ENCODE data around the gene SPAG16. TPM values are rescaled to one million over a fixed set of nuclear protein-coding genes. Genes with fewer than 3 reads are reported as not detected.

The SPAG16 gene
- total RNA-seq, 3 donors from 2014 or later: 25.3 to 42.0 (median 41.7) TPM

GRCh38 chr2:213252206-213252605, 32.1 kb upstream of the SPAG16 start:
- Histone ChIP-seq H3K9me3 (no peaks in the 10 kb centered on the region), H3K27me3 (no peaks in the 10 kb centered on the region), H3K4me3 (no peak overlapping the region), H3K36me3 (no peaks in the 10 kb centered on the region), H3K27ac (no peak overlapping the region), H3K4me1 (no peaks in the 10 kb centered on the region)
- DNase-seq (ENCODE audit: low spot score in 2 of 2): no peak
- TF ChIP-seq POLR2AphosphoS5 (IDR thresholded peaks at IDR 0.05) (no peak), POLR2A (IDR thresholded peaks at IDR 0.05) (no peak), CTCF (IDR thresholded peaks at IDR 0.05) (no peak)
- intact Hi-C loops (cut with DNase I; ENCODE audit: low total_unique reads): no loop called here

- DNase-seq (ENCODE audit: low spot score in 2 of 2): no peak
- Histone ChIP-seq H3K4me1 (no peaks in the 10 kb centered on the region), H3K36me3 (no peaks in the 10 kb centered on the region), H3K27ac (no peak overlapping the region), H3K4me3 (no peak overlapping the region), H3K27me3 (no peaks in the 10 kb centered on the region), H3K9me3 (no peaks in the 10 kb centered on the region)
- intact Hi-C loops (cut with DNase I; ENCODE audit: low total_unique reads): no loop called here
- no peak for TF ChIP-seq POLR2AphosphoS5 (IDR thresholded peaks at IDR 0.05)
- TF ChIP-seq CTCF (IDR thresholded peaks at IDR 0.05): no peak
- TF ChIP-seq POLR2A (IDR thresholded peaks at IDR 0.05): no peak
These were observed 31.1 kb upstream of the SPAG16 start for GRCh38 chr2:213253162-213253561.

- no peaks in the 10 kb centered on the region for H3K4me1 ChIP-seq
- no peak for DNase-seq (ENCODE audit: low spot score in 2 of 2)
- no peak overlapping the region for H3K4me3 ChIP-seq
- TF ChIP-seq CTCF (IDR thresholded peaks at IDR 0.05) (no peak), POLR2A (IDR thresholded peaks at IDR 0.05) (no peak), POLR2AphosphoS5 (IDR thresholded peaks at IDR 0.05) (no peak)
- H3K27me3 ChIP-seq: no peaks in the 10 kb centered on the region
- H3K9me3 ChIP-seq: no peaks in the 10 kb centered on the region
- H3K27ac ChIP-seq: no peak overlapping the region
- intact Hi-C loops (cut with DNase I; ENCODE audit: low total_unique reads): no loop called here
- no peaks in the 10 kb centered on the region for H3K36me3 ChIP-seq
These were observed 25.0 kb upstream of the SPAG16 start for GRCh38 chr2:213259266-213259665.

GRCh38 chr2:213261237-213261636, 23.0 kb upstream of the SPAG16 start:
- Histone ChIP-seq H3K27me3 (no peaks in the 10 kb centered on the region), H3K36me3 (no peaks in the 10 kb centered on the region), H3K4me1 (no peaks in the 10 kb centered on the region), H3K27ac (no peak overlapping the region), H3K9me3 (no peaks in the 10 kb centered on the region), H3K4me3 (no peak overlapping the region)
- no peak for TF ChIP-seq POLR2A (IDR thresholded peaks at IDR 0.05)
- TF ChIP-seq POLR2AphosphoS5 (IDR thresholded peaks at IDR 0.05): no peak
- TF ChIP-seq CTCF (IDR thresholded peaks at IDR 0.05): no peak
- intact Hi-C loops (cut with DNase I; ENCODE audit: low total_unique reads): no loop called here
- no peak for DNase-seq (ENCODE audit: low spot score in 2 of 2)

- no peak for TF ChIP-seq POLR2AphosphoS5 (IDR thresholded peaks at IDR 0.05)
- no peak for TF ChIP-seq POLR2A (IDR thresholded peaks at IDR 0.05)
- TF ChIP-seq CTCF (IDR thresholded peaks at IDR 0.05): no peak
- Histone ChIP-seq H3K4me1 (no peaks in the 10 kb centered on the region), H3K4me3 (no peak overlapping the region), H3K9me3 (no peaks in the 10 kb centered on the region), H3K36me3 (no peaks in the 10 kb centered on the region), H3K27ac (no peak overlapping the region), H3K27me3 (no peaks in the 10 kb centered on the region)
- intact Hi-C loops (cut with DNase I; ENCODE audit: low total_unique reads): no loop called here
- DNase-seq (ENCODE audit: low spot score in 2 of 2): no peak
These were observed 22.5 kb upstream of the SPAG16 start for GRCh38 chr2:213261715-213262114.

All from breast epithelium (tissue), 4 donors.